HG03432 (cell line): ENCODE results near the gene ZFYVE28.

Source experiments
- ATAC-seq: cut with Tn5 transposase; IDR thresholded peaks from one replicate; pipeline ENCODE4 v1.9.1; 2021; ENCODE audit warnings: mild to moderate bottlenecking, moderate library complexity; ENCODE audit not compliant: unreplicated experiment

Gene ZFYVE28

DNA sequence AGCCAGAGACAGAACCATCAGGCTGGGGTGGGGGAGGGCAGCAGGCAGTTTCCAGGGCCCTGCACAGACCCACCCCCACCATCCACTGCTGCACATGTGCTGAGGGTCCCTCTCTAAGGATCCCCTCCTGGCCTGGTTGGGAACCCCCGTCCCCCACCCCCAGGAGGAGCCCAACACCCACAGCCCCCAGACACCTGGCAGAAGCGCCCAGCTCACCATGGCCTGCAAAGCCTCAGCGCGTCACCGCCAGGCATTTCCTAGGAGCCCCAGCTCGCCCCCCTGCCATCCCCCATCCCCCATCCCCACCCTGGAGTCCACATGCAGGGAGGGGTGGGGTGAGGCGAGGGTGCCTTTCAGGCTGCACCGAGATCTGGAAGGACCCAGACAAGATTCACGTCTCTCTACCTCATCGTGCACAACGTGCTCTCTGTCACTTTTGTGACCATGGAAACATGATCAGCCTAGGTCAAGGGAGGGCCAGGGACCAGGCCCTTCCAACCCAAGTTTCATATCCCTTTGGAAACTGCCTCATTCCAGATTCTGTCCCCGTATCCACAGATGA is 165.8 kb downstream of the ZFYVE28 start:
- ATAC-seq: no peak

DNA sequence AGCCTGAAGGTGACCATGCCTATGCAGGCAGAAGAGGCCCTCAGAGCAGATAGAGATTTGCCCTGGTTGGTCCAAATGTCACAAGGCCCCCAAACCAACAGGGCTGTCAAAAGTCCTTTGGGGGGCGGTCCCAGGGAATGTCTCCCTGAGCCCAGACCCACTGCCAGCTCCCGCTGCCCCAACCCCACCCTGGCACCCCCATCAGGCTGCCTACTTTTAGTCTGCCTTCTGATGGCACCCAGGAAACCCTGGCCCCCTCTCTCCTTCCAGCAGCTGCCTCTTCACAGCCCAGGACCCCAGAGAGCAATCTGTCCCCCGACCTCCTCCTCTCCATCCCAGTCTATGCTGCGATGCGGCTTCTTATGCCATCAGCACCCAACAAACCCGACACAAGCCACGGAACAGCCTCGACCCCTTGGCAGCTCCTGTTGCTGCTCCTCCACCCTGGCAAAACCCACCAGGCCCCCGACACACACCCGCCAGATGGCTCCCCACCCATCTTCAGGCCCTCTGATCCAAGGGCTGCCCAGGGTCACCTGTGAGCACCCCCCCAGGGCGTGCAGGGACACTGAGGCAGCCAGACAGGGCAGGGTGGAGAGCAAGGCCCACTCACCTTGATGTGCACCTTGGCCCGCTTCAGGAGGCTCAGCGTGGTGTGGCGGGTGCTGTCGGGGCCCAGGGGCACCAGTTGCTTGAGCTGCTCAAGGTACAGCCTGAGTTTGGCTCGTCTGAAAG is 166.5 kb downstream of the ZFYVE28 start:
- no peak for ATAC-seq

DNA sequence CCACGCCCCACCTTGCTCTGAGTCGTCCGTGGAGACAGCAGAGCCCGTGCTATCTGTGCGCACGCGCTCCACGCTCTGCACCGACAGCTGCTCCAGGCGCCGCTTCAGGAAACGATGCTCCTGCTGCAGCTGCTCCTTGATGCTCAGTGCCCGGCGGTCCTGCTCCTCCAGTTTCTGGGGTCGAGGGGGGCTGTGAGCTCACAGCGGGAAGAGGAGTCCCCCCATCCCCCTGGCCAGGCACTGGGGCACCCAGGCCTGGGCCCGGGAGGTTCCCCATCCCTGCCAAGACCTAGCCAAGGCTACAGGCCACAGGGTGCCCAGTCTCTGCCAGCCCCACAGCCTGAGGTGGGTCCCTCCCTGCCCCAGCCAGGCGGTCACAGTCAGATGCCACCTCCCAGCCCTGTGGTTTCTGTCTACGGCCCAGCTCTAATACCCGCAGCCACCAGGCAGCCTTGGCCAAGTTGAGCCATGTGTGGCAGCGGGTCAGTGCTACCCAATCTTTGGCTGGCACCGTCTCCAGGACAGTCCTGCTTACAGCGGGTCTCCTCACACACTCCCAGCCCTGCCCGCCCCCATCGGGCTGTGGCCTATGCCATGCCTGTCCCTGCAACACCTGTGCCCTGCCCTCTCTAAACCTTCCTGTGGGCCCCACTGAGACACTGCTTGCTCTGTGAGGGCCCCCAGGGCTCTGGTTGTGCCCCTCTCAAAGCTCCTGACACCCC is 167.2 kb downstream of the ZFYVE28 start:
- no peak for ATAC-seq

DNA sequence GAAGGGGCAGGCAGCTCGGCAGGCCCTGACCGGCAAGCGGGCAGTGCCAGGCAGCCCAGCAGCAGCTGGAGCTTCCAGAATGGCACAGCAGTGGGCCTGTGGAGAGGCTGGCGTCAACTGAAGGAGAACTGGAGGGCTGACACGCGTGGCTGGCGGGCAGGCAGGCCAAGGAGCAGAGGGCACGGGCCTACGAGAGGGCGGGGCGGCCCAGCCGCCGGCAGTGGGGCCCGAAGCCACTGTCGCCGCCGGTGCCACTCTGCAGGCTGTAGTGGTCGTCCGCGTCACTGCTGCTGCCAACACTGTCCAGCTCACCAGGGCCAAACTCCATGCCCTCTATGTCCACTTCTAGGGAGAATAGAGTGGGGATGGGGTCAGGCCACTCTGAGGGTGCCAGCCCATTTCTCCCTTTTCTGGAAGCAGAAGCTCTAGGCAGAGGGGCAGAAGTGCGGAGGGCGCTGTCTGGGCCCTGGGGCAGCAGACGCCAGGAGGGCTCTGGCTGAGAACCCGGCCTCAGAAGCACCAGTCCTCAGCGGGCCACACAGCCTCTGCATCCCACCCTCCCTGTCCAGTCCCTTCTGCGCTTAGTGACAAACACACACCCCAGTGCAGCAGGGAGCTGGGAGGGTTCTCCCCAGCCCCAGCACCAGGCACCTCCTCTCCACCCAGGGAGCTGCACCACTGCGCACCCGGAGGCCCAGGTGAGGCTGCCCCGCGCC is 167.9 kb downstream of the ZFYVE28 start:
- ATAC-seq: no peak

DNA sequence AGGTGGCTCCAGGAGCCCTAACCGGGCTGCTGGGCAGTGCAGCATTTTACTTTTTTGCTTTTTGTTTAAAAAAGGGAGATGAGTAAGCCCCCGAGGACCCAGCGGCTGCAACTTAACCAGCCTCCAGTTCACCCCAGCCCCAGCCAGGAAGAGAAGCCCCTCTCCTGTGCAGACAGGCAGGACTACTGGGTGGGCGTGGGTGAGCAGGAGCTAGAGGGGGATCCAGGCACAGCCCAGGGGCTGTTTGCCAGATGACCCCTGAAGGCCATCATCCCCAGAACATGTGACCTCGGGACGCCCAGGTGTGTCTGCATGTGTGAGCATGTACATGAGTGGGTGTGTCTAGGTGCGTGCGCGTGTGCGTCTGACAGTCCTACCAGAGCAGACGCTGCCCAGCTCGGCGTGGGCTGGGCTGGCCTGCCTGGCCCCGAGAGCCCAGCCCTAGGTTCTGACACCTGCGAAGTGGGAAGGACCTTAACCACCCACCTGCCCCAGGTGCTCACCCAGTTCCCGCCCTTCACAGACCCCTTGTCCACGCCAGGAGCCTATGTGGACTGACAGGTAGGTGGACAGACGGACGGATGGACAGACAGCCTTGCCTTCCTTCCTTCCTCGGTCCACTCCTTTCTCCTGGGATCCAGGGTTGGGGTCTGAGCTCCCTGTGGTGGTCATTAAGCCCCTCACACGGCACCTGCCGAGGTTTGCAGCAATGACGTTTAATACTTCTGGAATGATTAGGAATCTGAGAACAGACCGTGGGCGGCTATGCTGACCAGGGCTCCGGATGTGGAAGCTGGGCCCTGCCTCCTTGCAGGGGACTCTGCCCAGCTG is 168.7 kb downstream of the ZFYVE28 start:
- no peak for ATAC-seq

DNA sequence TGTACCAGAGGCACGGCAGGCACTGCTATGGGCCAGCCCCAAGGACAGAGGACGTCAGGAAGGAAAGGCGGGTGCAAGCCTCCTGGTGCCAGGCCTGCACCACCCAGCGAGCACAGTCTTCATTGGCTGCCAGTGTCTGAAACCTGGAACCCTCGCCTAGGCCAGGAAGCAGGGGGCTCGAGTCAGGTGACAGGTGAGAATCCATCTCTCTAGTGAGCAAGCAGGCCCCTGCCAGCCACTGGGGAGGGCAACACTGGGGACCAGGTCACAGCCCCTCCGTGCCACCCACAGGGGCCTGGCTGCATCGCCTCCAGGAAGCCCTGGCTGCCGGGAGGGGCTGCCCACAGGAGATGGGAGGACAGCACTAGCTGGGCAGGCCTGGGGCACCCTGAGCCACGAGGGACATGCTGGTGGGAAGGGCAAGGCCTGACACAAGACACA is 169.6 kb downstream of the ZFYVE28 start:
- ATAC-seq: no peak

DNA sequence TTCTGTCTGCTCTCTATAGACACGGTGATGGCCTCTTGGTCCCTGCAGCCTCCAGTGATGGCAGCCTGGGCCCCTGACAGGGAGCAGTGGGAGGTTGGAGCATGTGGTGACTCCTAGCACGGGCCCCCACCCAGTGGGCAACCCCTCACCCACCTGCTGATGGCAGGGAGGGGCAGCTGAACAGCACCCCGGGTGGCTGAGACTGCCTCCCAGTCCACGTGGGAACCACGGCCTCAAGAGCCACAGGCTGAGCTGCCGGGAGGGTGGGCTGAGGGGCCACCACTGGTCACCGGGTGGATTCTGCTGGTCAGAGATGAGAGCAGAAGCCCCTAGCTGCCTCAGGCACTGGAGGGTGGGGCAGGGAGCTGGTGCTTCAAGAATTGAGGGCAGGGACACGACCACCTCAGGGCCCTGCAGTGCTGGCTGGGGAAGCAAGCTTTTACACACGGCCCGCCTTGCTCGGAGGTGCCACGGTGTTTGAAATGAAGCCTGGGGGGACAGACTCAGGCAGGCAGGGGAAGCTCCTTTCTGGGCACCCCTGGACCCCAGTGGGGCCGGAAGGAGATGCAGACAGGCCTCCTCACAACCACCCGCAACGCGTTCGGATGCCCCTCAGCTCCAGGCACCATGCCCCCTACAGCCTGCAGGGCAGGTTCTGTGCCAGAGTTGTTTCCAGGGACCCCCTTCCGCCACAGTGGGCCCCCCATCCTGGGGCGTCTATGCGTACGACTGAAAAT is 170.2 kb downstream of the ZFYVE28 start:
- ATAC-seq: no peak

DNA sequence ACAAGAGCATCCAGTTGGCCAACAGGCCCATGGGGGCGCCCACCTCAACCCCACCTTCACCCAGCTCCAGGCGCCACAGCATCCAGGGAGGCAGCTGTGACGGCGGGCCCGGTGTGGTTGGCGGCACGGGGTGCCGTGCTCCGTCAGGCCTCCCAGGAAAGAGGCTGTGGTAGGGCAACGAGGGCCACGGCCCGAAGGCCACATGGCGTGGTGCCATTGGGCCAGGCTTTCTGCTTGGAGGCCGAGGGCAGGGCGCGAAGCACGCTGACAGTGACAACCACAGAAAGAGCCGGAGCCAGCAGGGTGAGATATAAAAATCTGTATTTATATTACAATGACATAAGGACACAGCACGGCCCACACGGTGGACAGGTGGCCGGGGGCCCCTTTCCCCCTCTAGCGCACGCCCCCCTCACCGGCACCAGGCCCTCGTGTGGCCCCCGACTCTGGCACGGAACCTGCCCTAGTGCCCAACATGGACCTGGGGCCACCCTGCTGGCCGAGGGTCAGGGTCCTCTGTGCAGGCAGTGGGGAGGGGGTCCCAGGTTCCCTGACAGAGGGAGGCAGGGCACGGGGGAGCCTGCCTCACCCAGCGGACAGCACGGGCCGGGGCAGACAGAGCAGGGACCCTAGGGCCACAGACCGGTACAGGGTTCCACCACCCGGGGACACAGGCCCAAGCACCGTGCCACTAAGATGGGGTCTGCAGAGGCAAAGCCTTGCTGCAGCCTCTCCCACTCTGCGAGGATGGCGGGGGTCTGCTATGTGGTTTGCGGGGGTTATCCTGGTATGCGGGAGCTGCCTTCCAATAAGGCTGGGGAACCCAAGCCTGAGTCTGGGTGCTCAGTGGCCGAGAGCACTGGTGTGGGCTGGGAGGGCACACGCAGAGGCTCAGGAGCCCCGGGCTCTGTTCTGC is 171.1 kb downstream of the ZFYVE28 start:
- ATAC-seq: no peak

DNA sequence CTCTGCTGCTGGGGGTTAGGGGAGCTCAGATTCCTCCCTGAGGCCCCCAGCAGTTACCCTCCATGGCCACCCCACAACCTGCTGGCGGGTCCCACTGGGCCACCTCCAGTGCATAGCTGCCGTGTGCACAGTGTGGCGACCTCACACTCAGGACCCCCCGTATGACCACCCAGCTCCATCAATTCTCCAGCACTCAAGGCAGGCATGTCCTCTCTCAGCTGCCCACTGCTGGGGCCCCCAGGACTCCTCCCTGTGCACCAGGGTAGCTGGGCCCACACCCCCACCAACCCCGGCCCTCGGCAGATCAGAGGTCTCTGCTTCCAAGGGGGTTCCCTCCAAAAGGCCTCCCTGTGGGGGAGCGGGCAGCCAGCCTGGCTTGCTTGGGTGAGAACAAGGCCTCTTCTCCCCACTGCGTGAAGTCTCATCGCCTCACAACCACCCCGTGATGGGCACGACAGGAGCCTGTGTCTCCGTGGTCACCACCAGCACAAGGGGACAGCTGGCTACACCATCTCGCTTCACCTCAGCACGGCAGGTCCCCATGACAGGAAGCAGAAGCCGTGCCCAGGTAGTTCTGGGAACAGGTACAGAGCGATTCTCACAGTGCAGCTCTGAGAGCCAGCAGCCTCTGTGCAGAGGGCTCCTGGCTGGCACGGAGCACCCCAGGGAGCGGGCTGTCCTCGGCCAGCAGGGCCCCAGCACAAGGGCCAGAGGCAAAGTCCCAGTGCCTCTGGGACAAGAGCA is 171.9 kb downstream of the ZFYVE28 start:
- ATAC-seq: no peak

DNA sequence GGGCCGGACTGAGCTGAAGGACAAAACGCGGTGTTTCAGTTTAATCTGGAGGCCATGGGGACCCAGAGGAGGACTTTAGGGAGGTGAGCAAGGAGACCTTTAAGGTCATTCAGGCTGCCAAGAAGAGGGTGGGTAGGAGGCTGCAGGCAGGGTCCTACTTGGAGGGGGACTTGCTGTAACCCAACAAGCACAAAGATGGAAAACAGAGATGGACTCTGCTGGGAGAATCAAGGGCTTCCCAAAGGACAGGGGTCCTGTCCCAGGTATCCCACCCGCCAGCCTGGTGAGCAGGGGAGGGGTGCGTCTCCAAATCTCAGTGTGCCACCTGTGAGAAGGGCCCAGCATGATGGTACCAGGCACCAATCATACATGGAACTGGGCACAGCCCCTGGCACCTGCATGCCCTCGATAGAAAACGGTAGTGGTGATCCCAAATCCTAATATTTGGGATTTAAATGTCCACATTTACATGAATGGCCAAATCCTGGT is 172.6 kb downstream of the ZFYVE28 start:
- no peak for ATAC-seq

DNA sequence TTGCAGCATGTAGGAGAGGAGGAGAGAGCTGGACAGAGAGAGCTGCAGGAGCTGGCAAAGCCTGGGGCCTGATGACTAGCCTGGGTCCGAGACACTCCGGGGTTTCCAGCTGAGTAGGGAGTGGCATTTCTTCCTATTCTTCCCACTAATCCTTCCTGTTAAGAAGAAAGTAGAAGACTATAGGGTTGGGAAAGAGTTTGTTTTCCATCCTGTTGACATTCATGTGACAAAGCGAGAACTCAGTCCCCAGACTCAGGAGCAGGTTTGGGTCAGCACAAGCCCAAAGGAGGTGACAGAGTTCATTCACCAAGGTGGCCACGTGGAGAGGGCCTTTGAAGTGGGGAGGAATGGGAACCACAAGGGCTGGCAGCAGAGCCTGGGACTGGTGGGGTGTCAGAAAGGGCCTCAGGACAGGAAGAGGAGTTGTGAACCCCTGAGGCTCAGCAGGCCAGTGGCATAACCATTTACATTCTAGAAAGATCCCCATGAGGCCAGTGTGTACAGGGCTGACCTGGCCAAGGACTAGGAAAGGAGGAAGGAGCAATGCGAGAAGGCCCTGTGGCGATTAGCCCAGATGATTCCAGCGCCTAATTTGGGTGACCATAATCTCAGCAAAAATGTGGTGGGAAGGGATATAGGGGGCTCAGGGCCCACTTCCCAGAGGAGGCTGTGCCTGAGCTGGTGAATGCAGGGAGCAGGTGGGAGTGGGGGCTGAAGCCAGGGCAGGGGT is 173.2 kb downstream of the ZFYVE28 start:
- ATAC-seq: no peak

DNA sequence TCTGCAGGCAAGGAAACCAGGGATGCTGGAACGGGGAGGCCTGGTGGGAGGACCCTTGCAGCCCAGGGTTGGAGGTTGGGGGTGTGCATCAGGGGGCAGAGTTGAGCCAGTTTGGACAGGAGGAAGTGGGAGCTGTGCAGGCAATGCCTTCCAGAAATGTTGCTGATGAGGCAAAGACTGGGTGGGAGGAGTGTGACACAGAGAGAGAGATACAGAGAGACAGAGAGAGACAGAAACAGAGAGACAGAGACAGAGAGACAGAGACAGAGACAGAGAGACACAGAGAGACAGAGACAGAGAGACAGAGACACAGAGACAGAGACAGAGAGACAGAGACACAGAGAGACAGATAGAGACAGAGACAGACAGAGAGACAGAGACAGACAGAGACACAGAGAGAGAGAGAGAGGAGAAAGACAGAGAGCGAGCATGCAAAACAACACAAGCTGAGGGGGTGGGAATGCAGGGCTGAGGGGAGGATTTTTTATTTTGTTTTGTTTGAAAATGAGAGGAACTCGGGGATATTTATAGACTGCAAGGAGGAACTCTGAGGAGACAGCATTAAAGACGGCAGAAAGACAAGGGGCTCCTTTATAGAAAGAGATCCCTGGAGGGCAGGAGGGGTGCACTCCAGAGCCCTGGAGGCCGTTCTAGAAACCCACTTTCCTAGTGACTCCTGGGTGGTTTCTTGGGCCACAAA is 174.6 kb downstream of the ZFYVE28 start:
- no peak for ATAC-seq

DNA sequence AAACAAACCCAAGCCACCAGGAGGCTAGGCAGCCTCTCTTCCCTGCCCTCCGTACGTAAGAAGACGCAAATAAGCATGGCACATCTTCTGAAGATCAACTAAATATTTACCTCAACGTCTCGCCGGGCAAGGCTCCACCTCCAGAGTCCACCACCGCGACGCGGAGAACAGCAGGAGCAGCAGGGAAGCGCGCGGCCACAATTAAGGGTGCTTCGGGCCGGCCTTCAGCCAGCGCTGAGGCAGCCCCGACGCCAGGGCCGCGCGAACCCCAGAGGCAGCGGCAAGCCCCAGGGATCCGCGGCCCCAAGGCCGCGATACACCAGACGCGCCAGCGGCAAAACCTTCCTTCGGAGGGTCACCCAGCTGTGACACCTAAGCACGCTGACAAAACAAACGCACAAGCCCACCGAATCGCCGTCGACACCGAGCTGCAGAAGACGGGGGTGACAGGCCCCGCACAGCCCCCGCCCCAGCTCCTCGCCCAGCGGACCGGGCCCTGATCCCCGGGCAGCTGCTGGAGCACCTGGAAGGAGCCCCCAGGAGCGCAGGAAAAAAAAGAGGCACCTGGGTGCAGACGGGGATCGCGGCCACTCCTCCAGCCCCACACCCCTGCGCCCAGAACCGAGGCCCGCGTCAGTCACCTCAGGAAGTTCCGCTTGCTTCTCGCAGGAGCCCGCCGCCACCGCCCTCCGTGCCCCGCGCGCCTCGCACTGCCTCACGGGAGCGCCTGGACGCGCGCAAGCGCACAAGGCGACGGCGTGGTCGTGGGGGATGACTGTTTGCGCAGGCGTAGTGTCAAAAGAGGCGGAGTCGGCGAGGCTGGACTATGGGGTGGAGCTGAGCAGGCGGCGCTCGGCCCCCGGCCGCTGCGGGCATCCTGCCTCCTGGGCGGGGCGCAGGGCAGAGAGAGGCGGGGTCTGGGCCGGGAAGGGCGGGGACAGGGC is 176.8 kb downstream of the ZFYVE28 start, which contains the start of the genes HAUS3 and POLN:
Gene HAUS3, minus strand, starts transcription at position 712 of the 944 bp plus-strand sequence. CDS start 1,175 bp downstream, outside the sequence.
Gene POLN, minus strand, starts transcription at position 712 of the 944 bp plus-strand sequence. CDS start 12,890 bp downstream, outside the sequence.
- peak; percentile 84 for ATAC-seq

DNA sequence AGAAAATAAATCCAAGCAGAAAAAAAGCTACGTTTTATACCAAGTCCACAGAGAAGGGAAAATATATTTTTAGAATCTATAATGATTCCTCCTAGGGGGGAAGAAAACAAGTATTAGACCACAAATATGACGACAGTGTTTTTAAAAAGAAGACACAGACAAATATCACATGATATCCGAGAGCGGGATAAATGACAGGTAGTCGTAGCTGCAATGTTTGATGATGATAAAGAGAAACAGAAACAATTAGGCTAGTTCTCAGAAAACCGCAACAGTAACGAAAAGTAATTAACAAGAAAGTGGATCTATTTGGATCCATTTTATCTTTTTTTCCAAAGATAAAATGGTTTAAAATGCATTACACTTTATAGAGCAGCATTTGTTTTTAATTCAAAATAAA is 177.4 kb downstream of the ZFYVE28 start:
- ATAC-seq: no peak

DNA sequence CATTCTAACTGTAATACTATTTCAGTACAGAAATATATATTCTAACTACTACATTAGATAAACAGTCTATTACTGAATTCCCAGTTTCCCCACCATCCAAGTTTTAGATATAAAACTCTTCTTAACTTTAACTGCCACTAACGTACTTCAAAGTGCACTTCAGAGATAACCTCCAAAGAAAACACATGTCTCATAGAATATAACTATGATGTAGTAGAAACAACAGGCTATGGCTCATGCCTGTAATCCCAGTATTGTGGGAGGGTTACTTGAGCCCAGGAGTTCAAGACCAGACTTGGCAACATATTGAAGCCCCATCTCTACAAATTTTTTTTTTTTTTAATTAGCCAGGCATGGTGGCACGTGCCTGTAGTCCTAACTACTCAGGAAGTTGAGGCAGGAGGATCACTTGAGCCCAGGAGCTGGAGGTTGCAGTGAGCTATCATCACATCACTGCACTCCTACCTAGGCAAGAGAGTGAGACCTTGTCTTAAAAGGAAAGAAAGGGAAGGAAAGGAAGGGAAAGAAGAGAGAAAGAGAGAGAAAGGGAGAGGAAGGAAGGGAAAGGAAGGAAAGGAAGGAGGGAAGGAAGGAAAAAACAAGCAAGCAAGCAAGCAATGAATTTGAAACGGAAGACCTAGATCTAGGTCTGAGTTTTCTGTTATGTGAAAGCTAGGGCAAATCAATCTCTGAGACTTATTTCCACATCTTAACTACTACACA is 181.3 kb downstream of the ZFYVE28 start:
- ATAC-seq: no peak
